ENCODE data around the gene PPP1CA. TPM values are rescaled to one million over a fixed set of nuclear protein-coding genes. Genes with fewer than 3 reads are reported as not detected.

PPP1CA gene
- total and polyA plus RNA-seq, 2 donors (not counting 1 experiment from before 2014, with no cell fraction given): 104 to 135 TPM

DNA sequence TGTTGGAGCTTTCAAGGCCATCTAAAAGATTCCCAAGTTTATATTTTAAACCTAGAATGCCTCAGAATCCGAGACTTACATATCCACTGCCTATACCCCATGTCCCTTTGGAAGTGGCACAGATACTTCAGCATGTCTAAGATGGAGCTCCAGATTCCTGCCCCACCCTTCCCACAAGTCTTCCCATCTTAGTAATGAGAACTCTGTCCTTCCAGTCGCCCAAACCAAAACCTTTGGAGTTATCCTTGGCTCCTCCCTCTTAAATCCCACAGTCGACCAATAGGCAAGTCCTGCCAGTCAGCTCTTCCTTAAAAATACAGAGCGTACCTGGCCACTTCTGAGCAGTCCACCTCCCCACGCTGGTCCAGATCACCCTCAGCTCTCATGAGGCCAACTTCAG, 52.6 kb downstream of the PPP1CA start:
- TF ChIP-seq EZH2 (IDR thresholded peaks at IDR 0.05; ENCODE audit: low read length, missing control alignments): no peak
- TF ChIP-seq CTCF (conservative IDR thresholded peaks at IDR 0.05 in 1 of 2, IDR thresholded peaks at IDR 0.05 in 1 of 2; ENCODE audit: low read depth in 1 of 2, low read length in 2 of 2): no peak
- peaks cover 14% of the 10 kb centered on the region for H3K4me1 ChIP-seq (ENCODE audit: control insufficient read depth, extremely low read depth, insufficient read depth, low read length)
- H3K9me3 ChIP-seq (ENCODE audit: control insufficient read depth, insufficient read depth, low read depth, low read length): no peaks in the 10 kb centered on the region
- H3K27ac ChIP-seq (ENCODE audit: insufficient read depth, low read length): no peak overlapping the region
- no peak overlapping the region for H3K4me3 ChIP-seq (replicated peaks in 1 of 4; ENCODE audit: control extremely low read depth in 1 of 4, insufficient read depth in 1 of 4, low read depth in 3 of 4, low read length in 4 of 4)
- H3K9ac ChIP-seq (ENCODE audit: insufficient read depth, low read length): no peak overlapping the region
- no peaks in the 10 kb centered on the region for H4K20me1 ChIP-seq (ENCODE audit: control insufficient read depth, extremely low read depth, insufficient read depth, low read length)
- peaks cover 1% of the 10 kb centered on the region for H3K36me3 ChIP-seq (ENCODE audit: control insufficient read depth, insufficient read depth, low read length)
- peaks cover 4% of the 10 kb centered on the region for H3K79me2 ChIP-seq (ENCODE audit: control insufficient read depth, insufficient read depth, low read length)
- no peak for DNase-seq (ENCODE audit: low read depth in 2 of 2)
- H3K4me2 ChIP-seq (ENCODE audit: extremely low read depth, insufficient read depth, low read length): no peak overlapping the region
- no peaks in the 10 kb centered on the region for H3K27me3 ChIP-seq (ENCODE audit: control insufficient read depth, insufficient read depth, low read length)
- H2AFZ ChIP-seq (ENCODE audit: low read length): no peak overlapping the region

Other genes starting within 250 kb of the PPP1CA start
- gene GRK2, start 135.4 kb downstream of the PPP1CA start, total RNA-seq: 21.6 and 28.9 TPM in 2 replicates
- gene GRK2, start 135.4 kb downstream of the PPP1CA start, polyA plus RNA-seq: 20.1 and 26.3 TPM in 2 replicates
- 31.8 and 45.4 TPM in 2 replicates for gene ANKRD13D, start 112.6 kb downstream of the PPP1CA start, total RNA-seq
- gene ANKRD13D, start 112.6 kb downstream of the PPP1CA start, polyA plus RNA-seq: 11.5 and 12.9 TPM in 2 replicates
- gene SSH3, start 98.3 kb downstream of the PPP1CA start, total RNA-seq: 11.3 and 15.7 TPM in 2 replicates
- gene SSH3, start 98.3 kb downstream of the PPP1CA start, polyA plus RNA-seq: 6.9 and 7.5 TPM in 2 replicates
- 28.5 and 32.4 TPM in 2 replicates for gene POLD4, start 48.3 kb downstream of the PPP1CA start, total RNA-seq
- gene POLD4, start 48.3 kb downstream of the PPP1CA start, polyA plus RNA-seq: 33.3 and 36.3 TPM in 2 replicates
- gene CLCF1, start 28.3 kb downstream of the PPP1CA start, total RNA-seq: 2.3 and 3.6 TPM in 2 replicates
- gene CLCF1, start 28.3 kb downstream of the PPP1CA start, polyA plus RNA-seq: 6.0 and 6.5 TPM in 2 replicates
- gene RAD9A, start 9.9 kb downstream of the PPP1CA start, total RNA-seq: 3.8 and 6.4 TPM in 2 replicates
- gene RAD9A, start 9.9 kb downstream of the PPP1CA start, polyA plus RNA-seq: 3.5 and 5.9 TPM in 2 replicates
- gene TBC1D10C, start 2.2 kb upstream of the PPP1CA start, total RNA-seq: not detected in 2 replicates
- 0.05 TPM in 1 of 2 replicates, not detected in the other for gene TBC1D10C, start 2.2 kb upstream of the PPP1CA start, polyA plus RNA-seq
- gene CARNS1, start 13.8 kb upstream of the PPP1CA start, total RNA-seq: under 0.01 and 0.17 TPM in 2 replicates
- gene CARNS1, start 13.8 kb upstream of the PPP1CA start, polyA plus RNA-seq: 0.02 and 0.05 TPM in 2 replicates
- gene RPS6KB2, start 26.6 kb upstream of the PPP1CA start, total RNA-seq: 26.2 and 30.6 TPM in 2 replicates
- gene RPS6KB2, start 26.6 kb upstream of the PPP1CA start, polyA plus RNA-seq: 29.0 and 34.0 TPM in 2 replicates
- gene PTPRCAP, start 35.8 kb upstream of the PPP1CA start, total RNA-seq: under 0.01 and 0.17 TPM in 2 replicates
- 0.05 TPM in 1 of 2 replicates, not detected in the other for gene PTPRCAP, start 35.8 kb upstream of the PPP1CA start, polyA plus RNA-seq
- 88.1 and 112 TPM in 2 replicates for gene CORO1B, start 41.6 kb upstream of the PPP1CA start, total RNA-seq
- gene CORO1B, start 41.6 kb upstream of the PPP1CA start, polyA plus RNA-seq: 56.3 and 65.5 TPM in 2 replicates
- not detected in 2 replicates for gene GPR152, start 50.9 kb upstream of the PPP1CA start, total RNA-seq
- not detected in 2 replicates for gene GPR152, start 50.9 kb upstream of the PPP1CA start, polyA plus RNA-seq
- not detected in 2 replicates for gene CABP4, start 53.5 kb upstream of the PPP1CA start, total RNA-seq
- not detected in 2 replicates for gene CABP4, start 53.5 kb upstream of the PPP1CA start, polyA plus RNA-seq
- gene TMEM134, start 67.4 kb upstream of the PPP1CA start, total RNA-seq: 11.2 and 17.2 TPM in 2 replicates
- 16.5 and 22.0 TPM in 2 replicates for gene TMEM134, start 67.4 kb upstream of the PPP1CA start, polyA plus RNA-seq
- gene AIP, start 81.2 kb upstream of the PPP1CA start, total RNA-seq: 117 and 128 TPM in 2 replicates
- 52.3 and 53.7 TPM in 2 replicates for gene AIP, start 81.2 kb upstream of the PPP1CA start, polyA plus RNA-seq
- 7.4 and 10.2 TPM in 2 replicates for gene PITPNM1, start 103.5 kb upstream of the PPP1CA start, total RNA-seq
- gene PITPNM1, start 103.5 kb upstream of the PPP1CA start, polyA plus RNA-seq: 4.7 TPM in 2 replicates
- 6.4 and 7.8 TPM in 2 replicates for gene CDK2AP2, start 106.3 kb upstream of the PPP1CA start, total RNA-seq
- 19.0 and 30.9 TPM in 2 replicates for gene CDK2AP2, start 106.3 kb upstream of the PPP1CA start, polyA plus RNA-seq
- not detected in 2 replicates for gene CABP2, start 121.6 kb upstream of the PPP1CA start, total RNA-seq
- gene CABP2, start 121.6 kb upstream of the PPP1CA start, polyA plus RNA-seq: not detected in 2 replicates
- gene GSTP1, start 182.0 kb upstream of the PPP1CA start, total RNA-seq: 444 and 642 TPM in 2 replicates
- gene GSTP1, start 182.0 kb upstream of the PPP1CA start, polyA plus RNA-seq: 360 and 397 TPM in 2 replicates
- gene NDUFV1, start 205.1 kb upstream of the PPP1CA start, total RNA-seq: 153 and 171 TPM in 2 replicates
- gene NDUFV1, start 205.1 kb upstream of the PPP1CA start, polyA plus RNA-seq: 64.9 and 77.5 TPM in 2 replicates
- 4.1 and 5.0 TPM in 2 replicates for gene NUDT8, start 228.1 kb upstream of the PPP1CA start, total RNA-seq
- 0.90 and 1.6 TPM in 2 replicates for gene NUDT8, start 228.1 kb upstream of the PPP1CA start, polyA plus RNA-seq
- not detected in 2 replicates for gene TBX10, start 237.9 kb upstream of the PPP1CA start, total RNA-seq
- not detected in 2 replicates for gene TBX10, start 237.9 kb upstream of the PPP1CA start, polyA plus RNA-seq
- not detected in 2 replicates for gene ACY3, start 248.9 kb upstream of the PPP1CA start, total RNA-seq
- 0.07 TPM in 1 of 2 replicates, not detected in the other for gene ACY3, start 248.9 kb upstream of the PPP1CA start, polyA plus RNA-seq

All from fibroblast of lung (primary cell).